AG09309 (cell line): ENCODE results near the gene ATG101.

Experiments
- DNase-seq: peaks from one replicate; pipeline ENCODE4 v3.0.0-alpha.2; 2010; ENCODE audit warnings: low read depth
- H3K4me3 ChIP-seq: 2 replicates; pipeline ENCODE4 v1.5.1; 2011; ENCODE audit warnings: mild to moderate bottlenecking, low read depth, low read length, moderate library complexity; ENCODE audit not compliant: control insufficient read depth
- TF ChIP-seq, protein P1 (sequence below): IDR thresholded peaks from 2 replicates; pipeline ENCODE4 v1.5.1; 2011; ENCODE audit warnings: mild to moderate bottlenecking, low read depth, low read length, inconsistent platforms; ENCODE audit not compliant: insufficient read depth, control insufficient read depth; ENCODE audit errors: missing control alignments

ATG101 gene

DNA sequence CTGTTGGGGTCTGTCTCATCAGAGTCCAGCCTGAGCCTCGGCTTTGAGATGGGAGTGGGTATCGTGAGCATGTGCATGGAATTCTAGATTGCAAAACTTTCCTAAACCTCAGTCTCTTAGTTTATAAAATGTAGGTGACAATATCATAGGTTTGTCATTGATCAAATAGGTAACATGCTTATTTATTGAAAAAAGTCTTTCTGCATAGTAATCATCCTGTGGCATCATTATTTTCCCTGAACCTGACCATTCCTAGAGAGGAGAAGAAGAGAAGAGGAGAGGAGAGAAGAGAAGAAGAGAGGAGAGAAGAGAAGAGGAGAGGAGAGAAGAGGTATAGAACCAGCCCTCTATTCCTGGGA, 13.8 kb downstream of the ATG101 start:
- DNase-seq, result no peak
- no peak overlapping the region for H3K4me3 ChIP-seq
- TF ChIP-seq, protein P1, sequence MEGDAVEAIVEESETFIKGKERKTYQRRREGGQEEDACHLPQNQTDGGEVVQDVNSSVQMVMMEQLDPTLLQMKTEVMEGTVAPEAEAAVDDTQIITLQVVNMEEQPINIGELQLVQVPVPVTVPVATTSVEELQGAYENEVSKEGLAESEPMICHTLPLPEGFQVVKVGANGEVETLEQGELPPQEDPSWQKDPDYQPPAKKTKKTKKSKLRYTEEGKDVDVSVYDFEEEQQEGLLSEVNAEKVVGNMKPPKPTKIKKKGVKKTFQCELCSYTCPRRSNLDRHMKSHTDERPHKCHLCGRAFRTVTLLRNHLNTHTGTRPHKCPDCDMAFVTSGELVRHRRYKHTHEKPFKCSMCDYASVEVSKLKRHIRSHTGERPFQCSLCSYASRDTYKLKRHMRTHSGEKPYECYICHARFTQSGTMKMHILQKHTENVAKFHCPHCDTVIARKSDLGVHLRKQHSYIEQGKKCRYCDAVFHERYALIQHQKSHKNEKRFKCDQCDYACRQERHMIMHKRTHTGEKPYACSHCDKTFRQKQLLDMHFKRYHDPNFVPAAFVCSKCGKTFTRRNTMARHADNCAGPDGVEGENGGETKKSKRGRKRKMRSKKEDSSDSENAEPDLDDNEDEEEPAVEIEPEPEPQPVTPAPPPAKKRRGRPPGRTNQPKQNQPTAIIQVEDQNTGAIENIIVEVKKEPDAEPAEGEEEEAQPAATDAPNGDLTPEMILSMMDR, result no peak

DNA sequence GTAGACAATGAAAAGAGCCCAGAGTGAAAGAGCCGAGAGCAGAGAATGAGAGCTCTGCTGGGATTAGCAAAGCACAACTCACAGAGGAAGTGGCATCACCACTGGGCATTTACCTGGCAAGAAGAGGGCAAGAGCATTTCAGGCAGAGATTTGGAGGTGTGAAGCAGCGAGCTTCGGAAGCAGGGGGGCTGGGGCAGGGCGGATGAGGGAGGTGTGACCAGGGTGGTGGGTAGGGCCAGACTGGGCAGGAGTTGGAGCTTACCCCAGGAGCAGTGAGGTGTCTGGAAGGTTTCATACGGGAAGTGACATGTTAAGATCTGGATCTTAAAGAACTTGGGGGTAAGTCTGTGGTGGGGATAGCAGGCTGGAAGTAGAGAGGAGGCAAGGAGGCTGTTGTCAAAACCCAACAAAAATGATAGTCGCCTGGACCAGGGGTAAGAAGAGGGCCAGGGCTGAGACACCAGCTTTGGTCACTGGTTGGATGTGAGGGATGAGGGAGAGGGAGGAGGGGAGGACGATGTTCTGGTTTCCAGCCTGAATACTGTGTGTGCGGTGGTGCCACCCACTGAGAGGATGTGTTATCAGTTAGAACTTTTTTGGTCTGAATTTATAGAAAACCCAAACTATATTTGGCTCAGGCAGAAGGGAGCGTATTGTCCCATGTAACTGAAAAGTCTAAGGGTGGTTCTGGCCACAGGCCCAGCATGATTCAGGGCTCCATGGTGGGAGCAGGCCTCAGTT, 14.9 kb downstream of the ATG101 start:
- no peak overlapping the region for H3K4me3 ChIP-seq
- TF ChIP-seq, protein P1, result no peak
- no peak for DNase-seq

DNA sequence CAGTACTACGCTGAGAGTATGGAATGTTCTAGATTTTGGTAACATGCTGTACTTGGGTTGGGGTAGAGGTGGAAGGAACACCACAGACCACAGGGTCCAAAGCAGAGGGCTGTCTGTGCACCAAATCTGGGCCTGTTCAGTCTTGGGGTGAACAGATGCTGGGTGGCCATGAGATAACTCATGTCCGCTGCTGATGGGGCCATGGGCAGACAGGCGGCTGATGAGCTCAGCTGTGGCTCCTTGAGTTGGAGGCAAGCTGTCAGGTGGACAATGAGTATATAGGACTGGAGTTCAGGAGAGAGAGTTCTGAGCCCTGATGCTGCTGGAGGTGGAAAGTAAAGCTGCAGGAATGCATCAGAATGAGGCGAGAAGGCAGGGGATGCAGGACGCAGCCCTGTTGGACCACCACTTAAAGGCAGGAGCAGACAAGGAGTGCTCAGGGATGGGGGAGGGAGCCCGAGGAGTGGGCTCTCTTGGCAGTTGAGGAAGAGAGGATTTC, 16.0 kb downstream of the ATG101 start:
- TF ChIP-seq, protein P1, result no peak
- no peak for DNase-seq
- no peak overlapping the region for H3K4me3 ChIP-seq

DNA sequence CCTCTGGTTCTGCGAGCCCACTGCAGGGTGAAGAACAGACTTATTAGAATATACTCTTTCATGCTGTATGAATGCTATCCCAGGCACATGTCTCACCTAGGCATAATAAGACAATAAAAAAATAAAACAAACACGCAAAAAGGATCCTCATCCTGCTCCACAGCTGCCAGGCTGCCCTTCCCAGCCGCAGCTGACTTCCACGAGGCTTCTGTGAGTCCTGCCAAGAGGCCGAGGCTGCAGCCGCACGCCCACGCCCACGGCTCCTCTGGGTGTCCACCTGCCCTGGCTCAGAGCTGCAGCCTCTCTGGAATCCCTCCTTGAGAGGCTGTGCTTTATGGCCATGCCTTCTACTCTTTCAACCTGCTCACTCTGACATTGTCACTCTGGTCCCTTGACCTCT, 16.6 kb downstream of the ATG101 start:
- DNase-seq, result no peak
- TF ChIP-seq, protein P1, result no peak
- H3K4me3 ChIP-seq, result no peak overlapping the region

DNA sequence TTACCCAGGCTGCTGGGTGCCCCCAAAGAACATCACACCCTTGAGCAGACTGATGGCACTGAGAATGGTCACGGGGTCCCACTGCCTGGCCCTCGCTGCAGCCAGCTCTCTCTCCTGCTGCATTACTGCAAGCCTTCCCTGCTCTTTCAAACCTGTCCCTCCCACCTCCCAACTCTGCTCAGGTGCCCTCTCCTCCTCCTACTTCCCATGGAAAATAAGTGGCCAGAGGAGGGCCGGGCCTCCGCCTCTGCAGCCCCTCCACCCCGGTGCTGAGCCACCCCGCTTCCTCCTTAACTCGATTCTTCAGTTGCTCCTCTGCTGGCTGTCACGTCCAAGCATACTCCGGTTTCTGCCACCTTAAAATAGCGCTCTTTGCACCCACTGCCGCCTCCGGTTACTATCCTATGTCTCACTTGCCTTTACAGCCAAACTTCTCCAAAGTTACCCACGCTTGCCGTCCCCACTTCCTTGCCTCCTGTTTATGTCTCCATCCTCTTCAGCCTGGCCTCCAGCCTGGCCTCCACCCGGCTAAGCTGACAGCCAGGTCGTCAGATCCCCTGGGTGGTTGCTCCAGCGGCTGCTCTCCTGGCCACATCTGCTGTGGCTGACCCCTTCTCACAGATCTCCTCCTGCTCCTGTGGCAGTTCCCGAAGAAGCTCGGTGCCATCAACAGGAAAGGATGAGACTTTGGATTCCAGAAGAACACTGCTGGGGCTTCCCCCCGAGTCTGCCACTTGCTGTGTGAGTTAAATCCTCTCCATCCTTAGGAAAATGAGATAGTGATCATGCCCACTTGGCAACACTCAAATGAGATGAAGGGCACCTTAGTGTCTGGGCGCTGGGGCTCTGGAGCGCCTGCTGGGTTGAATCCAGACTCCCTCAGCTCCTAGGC, 17.4 kb downstream of the ATG101 start:
- TF ChIP-seq, protein P1, result no peak

DNA sequence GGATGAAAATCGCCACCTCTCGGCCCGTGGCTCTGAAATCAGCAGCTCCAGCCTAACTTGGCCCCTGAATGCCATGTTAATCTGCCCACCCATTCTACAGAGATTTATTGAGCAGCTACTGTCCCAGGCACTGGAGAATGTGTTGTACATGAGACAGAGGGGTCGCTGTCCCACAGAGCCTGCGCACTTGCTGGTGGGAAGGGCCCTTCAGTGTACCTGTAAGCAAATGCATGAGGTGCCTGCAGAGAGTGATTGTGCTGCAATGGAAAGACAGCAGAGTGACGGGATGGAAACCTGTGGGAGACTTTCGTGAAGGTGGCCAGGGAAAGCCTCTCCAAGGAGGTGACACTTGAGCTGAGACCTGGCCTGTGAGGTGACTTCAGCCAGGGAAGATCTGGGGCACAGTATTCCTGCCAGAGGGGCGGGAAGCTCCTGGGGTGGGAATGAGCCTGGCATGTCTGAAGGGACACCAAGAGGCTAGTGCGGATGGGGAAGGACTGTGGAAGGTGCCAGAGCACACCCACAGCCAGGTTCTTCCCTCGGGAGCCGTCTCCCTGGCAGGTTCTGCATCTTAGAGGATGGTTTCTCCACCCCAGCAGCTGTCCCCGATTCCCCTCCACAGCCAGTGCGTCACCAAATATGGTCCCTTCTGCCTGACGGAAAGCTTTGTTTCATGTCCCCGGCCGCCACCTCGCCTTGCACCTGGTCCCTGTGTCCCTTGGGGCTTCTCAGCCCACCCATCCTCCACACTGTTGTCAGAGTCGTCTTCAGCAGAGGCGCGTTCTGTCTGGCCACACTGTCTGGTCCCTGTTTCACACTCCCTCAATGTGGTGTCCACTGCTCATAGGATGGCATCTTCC, 18.4 kb downstream of the ATG101 start:
- TF ChIP-seq, protein P1, result no peak
- no peak for DNase-seq
- no peak overlapping the region for H3K4me3 ChIP-seq

More for the DNA sequence above, 17.4 kb downstream of the ATG101 start:
- no peak overlapping the region for H3K4me3 ChIP-seq
- DNase-seq, result no peak
